ENCODE results near the gene CLEC18A. TPM values are rescaled to one million over a fixed set of nuclear protein-coding genes. Genes with fewer than 3 reads are reported as not detected.

CLEC18A gene
- total and polyA plus RNA-seq, 2 experiments from 2014 or later = 0.09 to 0.55 TPM

DNA sequence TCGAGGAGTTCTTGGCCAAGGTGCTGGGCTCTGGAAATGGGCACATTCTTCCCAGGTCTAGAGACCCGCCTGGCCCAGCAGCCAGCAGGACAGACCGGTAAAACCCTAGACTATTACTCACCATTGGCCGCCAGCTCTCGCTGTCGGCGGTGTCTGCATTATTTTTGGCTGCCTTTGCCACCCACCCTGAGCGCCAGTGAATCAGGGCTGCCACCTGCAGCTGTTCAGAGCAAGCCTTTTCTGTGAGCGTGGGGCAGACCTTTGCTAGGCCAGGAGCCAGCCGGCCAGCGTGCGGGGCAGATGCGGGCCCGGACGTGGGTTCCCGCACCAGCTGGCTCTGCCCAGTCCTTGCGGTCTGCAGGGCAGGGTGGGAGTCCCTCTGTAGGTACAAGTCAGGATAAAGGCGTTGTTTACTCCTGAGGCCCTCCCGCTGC lies 15.8 kb upstream of the CLEC18A start:
- H3K27me3 ChIP-seq = no peaks in the 10 kb centered on the region
- DNase-seq (ENCODE audit: low read depth in 1 of 2, low spot score in 1 of 2) = no peak
- H3K9me3 ChIP-seq (ENCODE audit: low read depth) = no peaks in the 10 kb centered on the region
- H3K4me3 ChIP-seq = no peak overlapping the region
- H3K36me3 ChIP-seq = peaks cover 4% of the 10 kb centered on the region
- TF ChIP-seq, protein P1, sequence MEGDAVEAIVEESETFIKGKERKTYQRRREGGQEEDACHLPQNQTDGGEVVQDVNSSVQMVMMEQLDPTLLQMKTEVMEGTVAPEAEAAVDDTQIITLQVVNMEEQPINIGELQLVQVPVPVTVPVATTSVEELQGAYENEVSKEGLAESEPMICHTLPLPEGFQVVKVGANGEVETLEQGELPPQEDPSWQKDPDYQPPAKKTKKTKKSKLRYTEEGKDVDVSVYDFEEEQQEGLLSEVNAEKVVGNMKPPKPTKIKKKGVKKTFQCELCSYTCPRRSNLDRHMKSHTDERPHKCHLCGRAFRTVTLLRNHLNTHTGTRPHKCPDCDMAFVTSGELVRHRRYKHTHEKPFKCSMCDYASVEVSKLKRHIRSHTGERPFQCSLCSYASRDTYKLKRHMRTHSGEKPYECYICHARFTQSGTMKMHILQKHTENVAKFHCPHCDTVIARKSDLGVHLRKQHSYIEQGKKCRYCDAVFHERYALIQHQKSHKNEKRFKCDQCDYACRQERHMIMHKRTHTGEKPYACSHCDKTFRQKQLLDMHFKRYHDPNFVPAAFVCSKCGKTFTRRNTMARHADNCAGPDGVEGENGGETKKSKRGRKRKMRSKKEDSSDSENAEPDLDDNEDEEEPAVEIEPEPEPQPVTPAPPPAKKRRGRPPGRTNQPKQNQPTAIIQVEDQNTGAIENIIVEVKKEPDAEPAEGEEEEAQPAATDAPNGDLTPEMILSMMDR (IDR thresholded peaks at IDR 0.05; ENCODE audit: low read depth, low read length) = no peak
- H3K4me1 ChIP-seq (ENCODE audit: low read depth) = peaks cover 4% of the 10 kb centered on the region
- H3K27ac ChIP-seq = no peak overlapping the region

DNA sequence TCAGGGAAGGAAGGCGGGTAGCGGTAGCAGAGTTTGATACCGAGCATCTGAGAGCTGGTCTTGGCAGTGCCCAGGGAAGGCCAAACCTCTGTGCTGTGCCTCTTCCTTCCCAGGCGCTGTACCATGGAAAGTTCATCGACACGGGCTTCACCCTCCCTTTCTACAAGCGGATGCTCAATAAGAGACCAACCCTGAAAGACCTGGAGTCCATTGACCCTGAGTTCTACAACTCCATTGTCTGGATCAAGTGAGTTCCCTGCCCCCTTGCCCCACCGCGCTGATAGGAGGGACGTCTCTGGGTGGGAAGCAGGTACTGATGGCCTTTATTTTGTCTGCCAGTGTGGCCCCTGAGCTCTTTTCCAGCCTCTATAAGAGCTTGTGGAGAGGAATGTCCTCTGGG lies 15.4 kb upstream of the CLEC18A start:
- TF ChIP-seq, protein P1 (IDR thresholded peaks at IDR 0.05; ENCODE audit: low read depth, low read length) = no peak
- no peaks in the 10 kb centered on the region for H3K9me3 ChIP-seq (ENCODE audit: low read depth)
- no peak overlapping the region for H3K4me3 ChIP-seq
- H3K36me3 ChIP-seq = peaks cover 4% of the 10 kb centered on the region
- no peak overlapping the region for H3K27ac ChIP-seq
- H3K4me1 ChIP-seq (ENCODE audit: low read depth) = peaks cover 4% of the 10 kb centered on the region
- no peak for DNase-seq (ENCODE audit: low read depth in 1 of 2, low spot score in 1 of 2)
- no peaks in the 10 kb centered on the region for H3K27me3 ChIP-seq

GRCh38 chr16:69936252-69936651 lies 14.9 kb upstream of the CLEC18A start:
- Histone ChIP-seq H3K27ac (no peak overlapping the region), H3K36me3 (peaks cover 4% of the 10 kb centered on the region), H3K4me1 (ENCODE audit: low read depth) (peaks cover 4% of the 10 kb centered on the region), H3K27me3 (no peaks in the 10 kb centered on the region), H3K4me3 (no peak overlapping the region), H3K9me3 (ENCODE audit: low read depth) (no peaks in the 10 kb centered on the region)
- no peak for DNase-seq (ENCODE audit: low read depth in 1 of 2, low spot score in 1 of 2)
- TF ChIP-seq, protein P1 (IDR thresholded peaks at IDR 0.05; ENCODE audit: low read depth, low read length) = no peak

DNA sequence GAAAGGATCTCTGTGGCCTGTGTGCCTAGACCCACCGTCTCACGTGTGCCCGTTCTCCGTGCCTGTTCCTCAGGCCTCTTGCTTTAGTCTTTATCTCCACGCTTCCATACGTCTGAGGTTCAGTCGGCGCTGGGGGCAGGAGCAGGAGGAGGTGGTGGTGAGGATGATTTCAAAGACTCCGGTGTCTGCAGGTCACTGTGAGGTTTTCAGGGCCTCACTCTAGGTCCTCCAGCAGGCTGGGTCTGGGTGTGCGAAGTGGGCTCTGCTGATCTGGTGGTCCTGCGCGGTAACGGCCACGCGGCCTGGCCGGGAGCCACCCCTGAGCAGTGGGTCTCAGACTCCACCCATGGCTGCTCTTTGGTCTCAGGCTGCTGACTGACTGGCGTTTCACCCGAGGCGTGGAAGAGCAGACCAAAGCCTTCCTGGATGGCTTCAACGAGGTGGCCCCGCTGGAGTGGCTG lies 14.4 kb upstream of the CLEC18A start:
- H3K27me3 ChIP-seq = no peaks in the 10 kb centered on the region
- H3K27ac ChIP-seq = no peak overlapping the region
- peaks cover 4% of the 10 kb centered on the region for H3K36me3 ChIP-seq
- H3K4me1 ChIP-seq (ENCODE audit: low read depth) = peaks cover 4% of the 10 kb centered on the region
- DNase-seq (ENCODE audit: low read depth in 1 of 2, low spot score in 1 of 2) = no peak
- H3K4me3 ChIP-seq = no peak overlapping the region
- H3K9me3 ChIP-seq (ENCODE audit: low read depth) = no peaks in the 10 kb centered on the region
- TF ChIP-seq, protein P1 (IDR thresholded peaks at IDR 0.05; ENCODE audit: low read depth, low read length) = no peak

DNA sequence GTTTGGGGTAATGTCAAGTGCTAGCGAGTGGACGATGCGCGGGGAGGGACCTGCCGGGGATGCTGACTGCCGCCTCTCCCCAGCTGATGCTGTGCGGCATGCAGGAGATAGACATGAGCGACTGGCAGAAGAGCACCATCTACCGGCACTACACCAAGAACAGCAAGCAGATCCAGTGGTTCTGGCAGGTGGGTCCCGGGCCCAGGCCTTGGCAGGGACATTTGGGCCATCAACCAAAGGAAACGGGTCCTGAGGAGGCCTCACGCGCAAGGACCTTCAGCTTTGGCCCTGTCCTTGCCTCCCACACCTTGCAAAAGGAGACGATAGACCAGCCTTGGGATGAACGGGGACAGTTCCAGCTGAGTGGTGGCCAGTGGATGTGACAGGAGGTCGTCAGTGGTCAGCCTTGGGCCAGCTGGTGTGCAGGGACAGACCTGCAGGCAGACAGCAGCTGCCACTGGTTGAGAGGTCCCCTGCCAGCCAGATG lies 13.6 kb upstream of the CLEC18A start:
- Histone ChIP-seq H3K4me1 (ENCODE audit: low read depth) (no peaks in the 10 kb centered on the region), H3K36me3 (peaks cover 4% of the 10 kb centered on the region), H3K4me3 (no peak overlapping the region), H3K9me3 (ENCODE audit: low read depth) (no peaks in the 10 kb centered on the region), H3K27me3 (no peaks in the 10 kb centered on the region), H3K27ac (no peak overlapping the region)
- TF ChIP-seq, protein P1 (IDR thresholded peaks at IDR 0.05; ENCODE audit: low read depth, low read length) = peak; percentile 31
- DNase-seq (ENCODE audit: low read depth in 1 of 2, low spot score in 1 of 2) = no peak
